NB4 (cell line): ENCODE data around the gene RASL10B.

Experiments
- CTCF ChIP-seq: IDR thresholded peaks from one replicate; pipeline ENCODE4 v1.5.1; 2012; ENCODE audit warnings: low read depth, low read length
- MAX ChIP-seq: IDR thresholded peaks from 2 replicates; pipeline ENCODE4 v1.6.1; 2011; ENCODE audit warnings: low read depth, low read length
- POLR2A ChIP-seq: IDR thresholded peaks from 2 replicates; pipeline ENCODE4 v1.6.1; 2011; ENCODE audit warnings: mild to moderate bottlenecking; ENCODE audit not compliant: insufficient read length; ENCODE audit errors: extremely low read depth

GRCh38 chr17:35713069-35713728, 18.2 kb upstream of the RASL10B start:
- TF ChIP-seq POLR2A (no peak), CTCF (no peak), MAX (no peak)
